NCI-H526 treated with DMSO at 0.1 percent for 48 hours (cell line): ENCODE results near the gene SMARCD3.

Source experiments
- DNase-seq: peaks from one replicate; lab custom pipeline; 2025; lab: John Stamatoyannopoulos, UW

SMARCD3 gene

DNA sequence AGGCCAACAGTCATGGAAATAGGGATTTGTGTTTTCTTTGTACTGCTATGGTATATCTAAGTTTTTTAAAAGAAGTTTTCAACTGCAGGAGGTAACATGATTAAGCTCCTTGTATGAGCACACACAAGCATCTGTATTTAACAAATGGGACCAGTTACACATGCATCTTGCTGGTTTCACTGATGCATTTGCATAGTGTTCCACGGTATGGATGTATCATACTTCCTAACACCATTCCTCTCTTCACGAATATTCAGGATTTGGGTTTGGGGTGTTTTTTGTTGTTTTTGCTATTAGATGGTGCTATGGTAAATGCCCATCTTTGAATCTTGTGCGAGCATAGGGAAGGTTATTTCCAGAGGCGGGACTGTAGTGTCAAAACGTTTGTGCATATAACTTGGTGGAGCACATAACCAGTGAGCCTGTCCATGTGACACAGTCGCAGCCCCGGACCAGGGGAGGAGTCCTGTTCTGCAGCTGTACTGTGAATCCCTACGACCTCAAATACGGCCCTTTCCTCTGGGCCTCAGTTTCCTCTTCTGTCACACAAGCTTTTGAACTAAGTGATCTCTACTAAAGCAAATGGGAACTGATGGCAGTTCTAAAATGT lies 40.1 kb downstream of the SMARCD3 start:
- no peak for DNase-seq

DNA sequence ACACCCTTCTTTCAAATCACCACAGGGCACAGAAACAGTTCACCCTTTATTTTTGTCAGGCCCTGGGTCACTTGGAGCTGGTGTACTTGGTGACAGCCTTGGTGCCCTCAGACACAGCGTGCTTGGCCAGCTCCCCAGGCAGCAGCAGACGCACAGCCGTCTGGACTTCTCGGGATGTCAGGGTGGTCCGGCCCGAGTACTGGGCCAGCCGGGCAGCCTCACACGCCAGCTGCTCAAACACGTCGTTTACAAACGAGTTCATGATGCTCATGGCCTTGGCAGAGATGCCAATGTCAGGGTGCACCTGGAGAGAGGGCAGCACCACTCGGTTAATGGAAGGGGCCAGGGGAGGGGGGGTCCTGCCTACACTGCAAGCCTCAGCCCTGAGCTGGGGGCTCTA lies 40.7 kb downstream of the SMARCD3 start:
- no peak for DNase-seq

- DNase-seq = no peak
Observed at GRCh38 chr7:151207315-151207714, 41.2 kb downstream of the SMARCD3 start.

- no peak for DNase-seq
Observed at GRCh38 chr7:151206914-151207313, 41.6 kb downstream of the SMARCD3 start.

GRCh38 chr7:151205730-151206129 lies 42.8 kb downstream of the SMARCD3 start:
- DNase-seq = no peak

GRCh38 chr7:151204383-151205032 lies 44.0 kb downstream of the SMARCD3 start:
- DNase-seq = no peak

DNA sequence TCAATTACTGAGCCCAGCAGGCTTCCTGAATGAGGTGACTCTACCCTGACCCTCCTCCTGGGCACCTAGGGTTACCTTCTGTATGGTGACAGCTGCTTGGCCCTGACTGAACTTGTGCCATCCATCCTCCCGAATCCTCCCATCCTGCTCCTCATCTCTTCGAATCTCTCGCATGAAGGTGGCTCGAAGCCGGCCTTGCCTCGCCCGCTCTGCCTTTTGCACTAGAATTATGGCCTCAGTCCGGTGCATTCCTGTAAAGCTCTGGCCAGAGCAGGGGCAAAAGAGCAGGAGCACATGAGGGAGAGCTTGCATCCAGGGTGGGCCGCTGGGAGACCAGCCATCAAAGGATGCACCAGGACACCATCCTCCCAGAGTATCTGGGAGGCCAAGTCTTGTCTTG lies 45.7 kb downstream of the SMARCD3 start:
- no peak for DNase-seq

- no peak for DNase-seq
Observed at GRCh38 chr7:151201751-151202150, 46.7 kb downstream of the SMARCD3 start.

- DNase-seq = no peak
Observed at GRCh38 chr7:151201344-151201743, 47.1 kb downstream of the SMARCD3 start.

- DNase-seq = peak; percentile 12
Observed at GRCh38 chr7:151198945-151199848, 49.3 kb downstream of the SMARCD3 start.

DNA sequence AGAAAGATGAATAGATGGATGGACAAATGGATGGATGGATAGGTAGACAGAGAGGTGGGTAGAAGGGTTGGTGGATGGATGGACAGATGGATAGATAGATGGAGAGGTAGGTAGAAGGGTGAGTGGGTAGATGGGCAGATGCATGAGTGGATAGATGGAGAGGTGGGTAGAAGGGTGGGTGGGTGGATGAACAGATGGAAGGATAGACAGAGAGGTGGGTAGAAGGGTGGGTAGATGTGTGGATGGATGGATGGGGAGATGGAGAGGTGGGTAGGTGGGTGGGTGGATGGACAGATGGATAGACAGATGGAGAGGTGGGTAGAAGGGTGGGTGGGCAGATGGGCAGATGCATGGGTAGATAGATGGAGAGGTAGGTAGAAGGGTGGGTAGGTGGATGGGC lies 50.6 kb downstream of the SMARCD3 start:
- DNase-seq = no peak

- DNase-seq = no peak
Observed at GRCh38 chr7:151195616-151196450, 52.7 kb downstream of the SMARCD3 start.

- no peak for DNase-seq
Observed at GRCh38 chr7:151194188-151194587, 54.3 kb downstream of the SMARCD3 start.

DNA sequence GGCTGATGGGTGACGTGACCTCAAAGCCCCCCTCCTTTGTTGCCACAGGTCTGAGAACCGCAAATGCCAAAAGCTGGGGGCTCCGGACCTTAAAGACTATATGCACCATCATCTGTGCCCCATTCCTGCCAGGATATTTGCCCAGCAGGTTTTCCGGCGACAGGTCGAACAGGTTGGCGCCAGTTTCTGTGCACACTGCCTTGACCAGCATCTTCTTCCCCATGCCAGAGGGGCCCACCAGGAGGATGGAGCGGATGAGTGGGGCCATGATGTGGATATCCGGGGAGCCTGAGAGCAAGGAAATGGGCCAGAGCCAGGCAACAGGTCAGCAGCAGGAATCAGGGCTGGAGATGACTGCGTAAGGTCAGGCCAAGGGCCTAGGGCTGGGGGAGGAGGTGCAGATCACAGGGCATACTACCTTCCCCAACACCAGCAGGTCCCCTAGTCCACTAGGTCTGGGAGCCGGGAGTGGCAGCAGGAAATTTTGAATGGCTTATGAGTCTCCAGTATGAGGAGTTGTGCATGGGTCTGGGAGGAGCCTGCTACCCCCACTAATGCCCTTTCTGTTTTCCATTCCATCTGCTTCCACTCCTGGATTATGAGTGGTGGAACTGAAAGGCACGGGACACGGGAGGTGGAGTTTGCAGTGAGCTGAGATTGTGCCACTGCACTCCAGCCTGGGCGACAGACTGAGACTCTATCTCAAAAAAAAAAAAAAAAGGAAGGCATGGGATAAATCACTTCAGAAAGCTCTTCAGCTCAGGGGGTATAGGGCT lies 55.1 kb downstream of the SMARCD3 start:
- no peak for DNase-seq

GRCh38 chr7:151192002-151192539 lies 56.4 kb downstream of the SMARCD3 start:
- DNase-seq = no peak

- no peak for DNase-seq
Observed at GRCh38 chr7:151191544-151191943, 57.0 kb downstream of the SMARCD3 start.

DNA sequence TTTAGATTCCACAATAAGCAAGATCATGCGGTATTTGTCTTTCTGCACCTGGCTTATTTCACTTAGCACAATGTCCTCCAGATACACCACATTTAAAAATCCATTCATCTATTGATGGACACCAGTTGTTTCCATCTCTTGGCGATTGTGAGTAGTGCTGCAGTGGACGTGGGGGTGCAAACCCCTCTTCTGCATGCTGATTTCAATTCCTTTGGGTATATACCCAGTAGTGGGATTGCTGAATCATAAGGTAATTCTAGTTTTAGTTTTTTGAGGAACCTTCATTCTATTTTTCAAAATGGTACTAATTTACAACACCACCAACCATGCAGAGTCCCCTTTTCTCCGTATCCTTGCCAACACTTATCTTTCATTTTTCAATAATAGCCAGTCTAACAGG lies 59.5 kb downstream of the SMARCD3 start:
- no peak for DNase-seq
